K562 (cell line): ENCODE results near the gene GALNT5. TPM values are rescaled to one million over a fixed set of nuclear protein-coding genes. Genes with fewer than 3 reads are reported as not detected.

Experiments
- ARID4B ChIP-seq: sonication (generic); formaldehyde crosslinking; IDR thresholded peaks from 2 replicates; pipeline ENCODE4 v1.8.0; 2022; ENCODE audit warnings: mild to moderate bottlenecking, missing genetic modification reagents
- ATF7 ChIP-seq: fragments of 450-650 bp; IDR thresholded peaks from 2 replicates; pipeline ENCODE4 v1.7.1; 2014; ENCODE audit warnings: mild to moderate bottlenecking, moderate library complexity
- CEBPZ ChIP-seq: fragments of 150-350 bp; IDR thresholded peaks from 2 replicates; pipeline ENCODE4 v1.6.1; 2014; ENCODE audit warnings: low read depth, mild to moderate bottlenecking, low read length, borderline replicate concordance
- DIDO1 ChIP-seq: fragments of 450-650 bp; IDR thresholded peaks from 2 replicates; pipeline ENCODE4 v1.6.1; 2016; ENCODE audit warnings: low read depth, missing biosample characterization, missing genetic modification characterization
- FOXO4 ChIP-seq: fragments of 450-650 bp; formaldehyde crosslinking; IDR thresholded peaks from 2 replicates; pipeline ENCODE4 v1.4.0; 2020; ENCODE audit warnings: mild to moderate bottlenecking, moderate library complexity
- HDAC1 ChIP-seq, 2 experiments: fragments of 450-650 bp; IDR thresholded peaks; 2 replicates each; pipeline ENCODE4 v1.6.1; 2016 to 2017; ENCODE audit warnings: inconsistent platforms in 1 of 2, mild to moderate bottlenecking in 1 of 2, moderate library complexity in 1 of 2
- HDAC6 ChIP-seq: IDR thresholded peaks from 2 replicates; pipeline ENCODE4 v1.6.1; 2012; ENCODE audit warnings: low read depth, mild to moderate bottlenecking, control low read depth, inconsistent platforms, low read length, moderate library complexity
- JUNB ChIP-seq: fragments of 450-650 bp; formaldehyde crosslinking; conservative IDR thresholded peaks from 2 replicates; pipeline ENCODE4 v1.4.0; 2020; ENCODE audit warnings: mild to moderate bottlenecking
- SAFB ChIP-seq: fragments of 200-400 bp; formaldehyde crosslinking; IDR thresholded peaks from 2 replicates; pipeline ENCODE4 v1.6.1; 2017; ENCODE audit warnings: low read depth, low read length, borderline replicate concordance
- SRF ChIP-seq, 2 experiments: fragments of 250-450, 450-650 bp in 1 of 2; sonication (Bioruptor Pico) in 1 of 2; sonication (generic) in 1 of 2; formaldehyde crosslinking; IDR thresholded peaks; 2 replicates each; pipeline versions ENCODE4 v1.5.0 to v1.5.1; 2020 to 2022; ENCODE audit warnings: mild to moderate bottlenecking in 1 of 2, missing genetic modification reagents in 1 of 2
- TEAD4 ChIP-seq, 2 experiments: sonication (generic) in 1 of 2; formaldehyde crosslinking in 1 of 2; IDR thresholded peaks; 2 replicates each; pipeline versions ENCODE4 v1.6.1 to v1.8.0; 2012 to 2022; ENCODE audit warnings: borderline replicate concordance in 1 of 2, inconsistent platforms in 1 of 2, low read length in 1 of 2, mild to moderate bottlenecking in 1 of 2, missing genetic modification reagents in 1 of 2
- THAP7 ChIP-seq: fragments of 250-450 bp; sonication (Bioruptor Pico); IDR thresholded peaks from 2 replicates; pipeline ENCODE4 v1.5.0; 2021
- U2AF1 ChIP-seq: fragments of 200-400 bp; formaldehyde crosslinking; optimal IDR thresholded peaks from 2 replicates; pipeline ENCODE3; 2017; ENCODE audit warnings: mild to moderate bottlenecking, low read depth, low read length, moderate library complexity
- ZNF277 ChIP-seq: fragments of 250-450 bp; sonication (Bioruptor Pico); IDR thresholded peaks from 2 replicates; pipeline ENCODE4 v1.8.0; 2022; ENCODE audit warnings: inconsistent platforms, mild to moderate bottlenecking, moderate library complexity, borderline replicate concordance
- polyA plus RNA-seq, 8 experiments: library from polyadenylated mRNA; depleted of rRNA in 4 of 8; stranded (reverse) in 5 of 8; unstranded in 3 of 8; fragments of >200 nt; fragmentation: Nextera tagmentation in 2 of 8; fragmentation: Illumina TruSeq in 1 of 8; extraction: Ambion mirVana in 2 of 8; extraction: Trizol in 1 of 8; gene quantifications; 2 replicates each; pipeline versions ENCODE4 v1.2.1 to v1.2.3, GENCODE V29; 2011 to 2014; ENCODE audit warnings: inconsistent platforms in 1 of 8, missing spikeins in 1 of 8
- total RNA-seq, 7 experiments: library from RNA; depleted of rRNA in 6 of 7; stranded (reverse); fragments of >200 nt in 6 of 7; fragmentation: Illumina TruSeq in 2 of 7; extraction: Trizol in 2 of 7; gene quantifications; 2 replicates each; pipeline versions ENCODE4 v1.2.1 to v1.2.3, GENCODE V29; 2011 to 2021; ENCODE audit warnings: low replicate concordance in 1 of 7

Gene GALNT5
- total and polyA plus RNA-seq, 9 of the 15 experiments (the other 6 are each of a cell fraction or from before 2014, with no cell fraction given): 21.6 to 73.0 (median 54.7) TPM

GRCh38 chr2:157302492-157303099, 45.1 kb downstream of the GALNT5 start (continued):
- TF ChIP-seq THAP7 (CRISPR knock-in tag) (no peak), ATF7 (0 out of 2 replicates have a peak, but pooled peaks have one; percentile 10), U2AF1 (no peak), CEBPZ (no peak), SRF (CRISPR knock-in tag; IDR thresholded peaks at IDR 0.05) (no peak), TEAD4 (IDR thresholded peaks at IDR 0.05; ENCODE audit: low read length) (peak; percentile 29), TEAD4 (CRISPR knock-in tag; IDR thresholded peaks at IDR 0.05; ENCODE audit: borderline replicate concordance) (no peak), SAFB (no peak), HDAC6 (no peak), DIDO1 (tag) (no peak), ARID4B (CRISPR knock-in tag) (no peak), JUNB (no peak), ZNF277 (CRISPR knock-in tag) (no peak), FOXO4 (CRISPR knock-in tag) (no peak), HDAC1 (IDR thresholded peaks at IDR 0.05) (no peak)
